ENCODE results near the gene SH3RF3. TPM values are rescaled to one million over a fixed set of nuclear protein-coding genes. Genes with fewer than 3 reads are reported as not detected.

Gene SH3RF3
- total and polyA plus RNA-seq, 9 of the 15 experiments (the other 6 are each of a cell fraction or from before 2014, with no cell fraction given), result 0.02 TPM; not detected in 8

- Histone ChIP-seq H3K79me2 (ENCODE audit: control insufficient read depth, insufficient read depth, low read length) (no peaks in the 10 kb centered on the region), H3K36me3 (ENCODE audit: control insufficient read depth, insufficient read depth, low read length) (no peaks in the 10 kb centered on the region), H3K9me3 (replicated peaks; ENCODE audit: control insufficient read depth, insufficient read depth, low read depth, low read length) (no peaks in the 10 kb centered on the region), H3K4me1 (replicated peaks in 1 of 2; ENCODE audit: control insufficient read depth in 2 of 2, insufficient read depth in 2 of 2, low read length in 2 of 2) (no peaks in the 10 kb centered on the region), H3K4me2 (ENCODE audit: insufficient read depth, low read length) (no peak overlapping the region), H2AFZ (ENCODE audit: low read depth, low read length) (no peak overlapping the region), H3K9me1 (ENCODE audit: control insufficient read depth, insufficient read depth, low read length) (no peaks in the 10 kb centered on the region), H3K27ac (ENCODE audit: extremely low read depth, low read depth, low read length) (no peak overlapping the region), H3K9ac (ENCODE audit: insufficient read depth in 1 of 2, low read depth in 2 of 2, low read length in 2 of 2) (no peak overlapping the region), H3K27me3 (ENCODE audit: control insufficient read depth in 2 of 2, insufficient read depth in 2 of 2, low read length in 2 of 2) (peaks cover 0 to 8% of the 10 kb centered on the region in 2 experiments; a peak in 1 of 5 replicates), H3K4me3 (no peak overlapping the region), H4K20me1 (replicated peaks; ENCODE audit: control insufficient read depth, insufficient read depth, low read length) (no peaks in the 10 kb centered on the region)
- CTCF ChIA-PET (ENCODE audit: low intra/inter-chr PET ratio), result no interaction called here
- BruUV-seq (replicated peaks), result no TSS peak
- in situ Hi-C loops (cut with MboI), result no loop called here
- FAIRE-seq (no peak), ATAC-seq (no peak), DNase-seq (ENCODE audit: extremely low read depth in 1 of 4, low spot score in 3 of 4) (no peak)
- no peak for TF ChIP-seq EZH2 (IDR thresholded peaks at IDR 0.05; ENCODE audit: borderline replicate concordance, low read depth, low read length)
- no peak for TF ChIP-seq TBL1XR1 (IDR thresholded peaks at IDR 0.05; ENCODE audit: low read length in 2 of 2)
- no peak for TF ChIP-seq HDGF (IDR thresholded peaks at IDR 0.05)
- POLR2A ChIA-PET, result no interaction called here
- WGBS (ENCODE audit: insufficient coverage, low coverage, missing lambda C conversion rate), result 1% methylated on average over 9 of the region's 9 CpGs
- intact Hi-C loops (cut with micrococcal nuclease), result no loop called here
These were observed 10.7 kb upstream of the SH3RF3 start for GRCh38 chr2:109118321-109118720.

- peaks cover 0 to 8% of the 10 kb centered on the region in 2 experiments; a peak in 1 of 5 replicates for H3K27me3 ChIP-seq (ENCODE audit: control insufficient read depth in 2 of 2, insufficient read depth in 2 of 2, low read length in 2 of 2)
- no peak overlapping the region for H3K4me2 ChIP-seq (ENCODE audit: insufficient read depth, low read length)
- H2AFZ ChIP-seq (ENCODE audit: low read depth, low read length), result no peak overlapping the region
- BruUV-seq (replicated peaks), result no TSS peak
- ChIA-PET POLR2A (interaction anchor here (0.7 kb wide), 2 partner anchors 354 to 604 kb away, joined by 3 read pairs; no protein-coding TSS in a partner anchor), CTCF (ENCODE audit: low intra/inter-chr PET ratio) (no interaction called here)
- no peaks in the 10 kb centered on the region for H3K9me1 ChIP-seq (ENCODE audit: control insufficient read depth, insufficient read depth, low read length)
- no peaks in the 10 kb centered on the region for H3K4me1 ChIP-seq (replicated peaks in 1 of 2; ENCODE audit: control insufficient read depth in 2 of 2, insufficient read depth in 2 of 2, low read length in 2 of 2)
- DNase-seq (ENCODE audit: extremely low read depth in 1 of 4, low spot score in 3 of 4), result no peak
- intact Hi-C loops (cut with micrococcal nuclease) (no loop called here), in situ Hi-C loops (cut with MboI) (loop anchor here (10.0 kb wide), 1 partner anchor 385 kb away; no protein-coding TSS in a partner anchor)
- H3K9me3 ChIP-seq (replicated peaks; ENCODE audit: control insufficient read depth, insufficient read depth, low read depth, low read length), result no peaks in the 10 kb centered on the region
- no peak overlapping the region for H3K4me3 ChIP-seq
- H3K36me3 ChIP-seq (ENCODE audit: control insufficient read depth, insufficient read depth, low read length), result no peaks in the 10 kb centered on the region
- no peak overlapping the region for H3K27ac ChIP-seq (ENCODE audit: extremely low read depth, low read depth, low read length)
- no peak overlapping the region for H3K9ac ChIP-seq (ENCODE audit: insufficient read depth in 1 of 2, low read depth in 2 of 2, low read length in 2 of 2)
- no peak for ATAC-seq
- no peak for FAIRE-seq
- no peaks in the 10 kb centered on the region for H4K20me1 ChIP-seq (replicated peaks; ENCODE audit: control insufficient read depth, insufficient read depth, low read length)
- 0% methylated on average over 3 of the region's 3 CpGs for WGBS (ENCODE audit: insufficient coverage, low coverage, missing lambda C conversion rate)
- no peaks in the 10 kb centered on the region for H3K79me2 ChIP-seq (ENCODE audit: control insufficient read depth, insufficient read depth, low read length)
- TF ChIP-seq ESRRA (IDR thresholded peaks at IDR 0.05; ENCODE audit: borderline replicate concordance, low read depth), result no peak
- TF ChIP-seq AFF4 (CRISPR knock-in tag; IDR thresholded peaks at IDR 0.05), result no peak
- no peak for TF ChIP-seq ZNF41 (CRISPR knock-in tag; conservative IDR thresholded peaks at IDR 0.05)
- TF ChIP-seq NEUROD1 (IDR thresholded peaks at IDR 0.05; ENCODE audit: borderline replicate concordance, low read depth, low read length, partially characterized antibody), result no peak
- no peak for TF ChIP-seq EWSR1 (IDR thresholded peaks at IDR 0.05; ENCODE audit: borderline replicate concordance, low read depth, partially characterized antibody)
- no peak for TF ChIP-seq MTA2 (IDR thresholded peaks at IDR 0.05; ENCODE audit: low read depth)
- TF ChIP-seq TEAD1 (CRISPR knock-in tag; IDR thresholded peaks at IDR 0.05), result no peak
- no peak for TF ChIP-seq SRSF1 (IDR thresholded peaks at IDR 0.05; ENCODE audit: low read depth, low read length)
These were observed 8.8 kb upstream of the SH3RF3 start for GRCh38 chr2:109120166-109120565.
